Smooth muscle cell (in vitro differentiated cells): ENCODE measurements around the gene CA14. TPM values are rescaled to one million over a fixed set of nuclear protein-coding genes. Genes with fewer than 3 reads are reported as not detected.
A peak's percentile ranks its signal among the peaks of the same experiment; 100 is the strongest.

Source experiments
- DNase-seq: peaks from one replicate; lab custom pipeline; 2025; ENCODE audit not compliant: unreplicated experiment; lab: John Stamatoyannopoulos, UW
- H2AFZ ChIP-seq: fragments of 200-600 bp; sonication (generic); 2 replicates; pipeline ENCODE4 v1.6.0; 2016; ENCODE audit warnings: antibody characterized with exemption, low read depth, mild to moderate bottlenecking
- H3F3A ChIP-seq: fragments of 200-600 bp; sonication (generic); 2 replicates; pipeline ENCODE4 v1.6.0; 2017; ENCODE audit warnings: antibody characterized with exemption, low read depth
- H3K27ac ChIP-seq: fragments of 200-600 bp; sonication (generic); 2 replicates; pipeline ENCODE4 v1.5.1; 2016; ENCODE audit warnings: low read depth, mild to moderate bottlenecking
- H3K27me3 ChIP-seq: fragments of 200-600 bp; sonication (generic); 2 replicates; pipeline ENCODE4 v1.6.1; 2016; ENCODE audit warnings: low read depth, mild to moderate bottlenecking
- H3K36me3 ChIP-seq: fragments of 200-600 bp; sonication (generic); 2 replicates; pipeline ENCODE4 v1.5.1; 2016; ENCODE audit warnings: low read depth
- H3K4me1 ChIP-seq: fragments of 200-600 bp; sonication (generic); 2 replicates; pipeline ENCODE4 v1.5.1; 2016; ENCODE audit warnings: low read depth
- H3K4me2 ChIP-seq: fragments of 200-600 bp; sonication (generic); 2 replicates; pipeline ENCODE4 v1.6.0; 2016; ENCODE audit warnings: mild to moderate bottlenecking
- H3K4me3 ChIP-seq: fragments of 200-600 bp; sonication (generic); 2 replicates; pipeline ENCODE4 v1.5.1; 2016; ENCODE audit warnings: mild to moderate bottlenecking
- H3K79me2 ChIP-seq: fragments of 200-600 bp; sonication (generic); 2 replicates; pipeline ENCODE4 v1.6.0; 2016; ENCODE audit warnings: low read depth, mild to moderate bottlenecking
- H3K9ac ChIP-seq: fragments of 200-600 bp; sonication (generic); 2 replicates; pipeline ENCODE4 v1.6.0; 2016; ENCODE audit warnings: low read depth
- H3K9me3 ChIP-seq: fragments of 200-600 bp; sonication (generic); replicated peaks from 2 replicates; pipeline ENCODE4 v1.5.1; 2016; ENCODE audit warnings: low read depth
- H4K20me1 ChIP-seq: fragments of 200-600 bp; sonication (generic); 2 replicates; pipeline ENCODE4 v1.6.0; 2016; ENCODE audit warnings: low read depth
- WGBS: methylation state at CpG from one replicate; pipeline ENCODE4 v1.1.7; 2016; ENCODE audit warnings: low lambda C conversion rate; 5-methylcytosine and 5-hydroxymethylcytosine counted together
- polyA plus RNA-seq: library from polyadenylated mRNA; unstranded; fragments of >200 nt; fragmentation: Nextera tagmentation; extraction: Ambion mirVana; gene quantifications from 2 replicates; pipeline ENCODE4 v1.2.1, GENCODE V29; 2016
- total RNA-seq: library from RNA; depleted of rRNA; stranded (reverse); fragments of >200 nt; gene quantifications from 2 replicates; pipeline ENCODE4 v1.2.3, GENCODE V29; 2014
- TF ChIP-seq, protein P1 (sequence below): fragments of 200-600 bp; sonication (generic); IDR thresholded peaks from 2 replicates; pipeline ENCODE4 v1.5.1; 2017; ENCODE audit warnings: borderline replicate concordance, mild to moderate bottlenecking, antibody characterized with exemption; ENCODE audit not compliant: insufficient read depth, poor library complexity, severe bottlenecking

Gene CA14
- total and polyA plus RNA-seq, 2 experiments from 2014 or later = 0.59 TPM; not detected in 1

DNA sequence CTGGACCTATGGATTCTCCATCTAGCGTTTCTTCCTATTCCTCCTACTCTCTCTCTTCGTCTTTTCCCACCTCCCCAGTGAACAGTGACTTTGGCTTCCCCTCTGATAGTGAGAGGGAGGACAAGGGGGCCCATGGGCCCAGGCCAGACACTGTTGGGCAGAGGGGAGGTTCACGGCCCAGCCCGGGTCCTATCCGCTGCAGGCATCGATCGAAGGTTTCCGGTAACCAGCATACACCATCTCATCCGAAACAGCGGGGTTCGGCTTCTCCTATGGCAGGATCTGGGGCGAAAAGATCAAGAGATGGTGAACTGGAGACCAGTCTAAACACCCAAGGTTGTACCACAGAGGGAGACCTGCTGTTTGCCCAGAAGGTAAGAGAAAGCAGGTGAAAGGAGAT, 25.7 kb downstream of the CA14 start:
- Histone ChIP-seq H3K9ac (no peak overlapping the region), H3K4me1 (peaks cover 11% of the 10 kb centered on the region), H3K4me2 (peak overlapping the region; percentile 82), H3K27me3 (no peaks in the 10 kb centered on the region), H2AFZ (no peak overlapping the region), H3K9me3 (no peaks in the 10 kb centered on the region), H3K27ac (no peak overlapping the region), H4K20me1 (no peaks in the 10 kb centered on the region), H3K36me3 (no peaks in the 10 kb centered on the region), H3K79me2 (no peaks in the 10 kb centered on the region), H3K4me3 (peak overlapping the region; percentile 55), H3F3A (no peaks in the 10 kb centered on the region)
- TF ChIP-seq, protein P1, sequence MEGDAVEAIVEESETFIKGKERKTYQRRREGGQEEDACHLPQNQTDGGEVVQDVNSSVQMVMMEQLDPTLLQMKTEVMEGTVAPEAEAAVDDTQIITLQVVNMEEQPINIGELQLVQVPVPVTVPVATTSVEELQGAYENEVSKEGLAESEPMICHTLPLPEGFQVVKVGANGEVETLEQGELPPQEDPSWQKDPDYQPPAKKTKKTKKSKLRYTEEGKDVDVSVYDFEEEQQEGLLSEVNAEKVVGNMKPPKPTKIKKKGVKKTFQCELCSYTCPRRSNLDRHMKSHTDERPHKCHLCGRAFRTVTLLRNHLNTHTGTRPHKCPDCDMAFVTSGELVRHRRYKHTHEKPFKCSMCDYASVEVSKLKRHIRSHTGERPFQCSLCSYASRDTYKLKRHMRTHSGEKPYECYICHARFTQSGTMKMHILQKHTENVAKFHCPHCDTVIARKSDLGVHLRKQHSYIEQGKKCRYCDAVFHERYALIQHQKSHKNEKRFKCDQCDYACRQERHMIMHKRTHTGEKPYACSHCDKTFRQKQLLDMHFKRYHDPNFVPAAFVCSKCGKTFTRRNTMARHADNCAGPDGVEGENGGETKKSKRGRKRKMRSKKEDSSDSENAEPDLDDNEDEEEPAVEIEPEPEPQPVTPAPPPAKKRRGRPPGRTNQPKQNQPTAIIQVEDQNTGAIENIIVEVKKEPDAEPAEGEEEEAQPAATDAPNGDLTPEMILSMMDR = no peak
- DNase-seq = no peak
- WGBS = 89% methylated on average over 12 of the region's 12 CpGs

DNA sequence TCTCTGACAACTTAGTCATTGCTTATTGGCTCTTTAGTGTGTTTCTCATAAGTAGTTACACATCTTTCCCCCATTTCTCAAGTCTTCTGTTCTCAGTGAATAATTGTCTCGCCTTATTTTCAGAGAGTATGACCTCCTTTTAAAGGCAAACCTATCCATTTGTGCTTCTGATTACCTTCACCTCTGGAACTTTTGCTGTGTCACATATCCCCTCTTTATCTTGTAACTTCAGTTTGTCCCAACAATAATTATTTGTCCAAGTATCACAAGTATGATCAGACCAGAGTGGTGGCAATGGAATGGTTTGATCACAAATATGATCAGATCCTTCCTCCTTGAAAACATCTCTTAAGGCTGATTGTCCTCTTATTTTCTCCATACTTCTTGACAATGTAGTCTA, 30.8 kb downstream of the CA14 start:
- 83% methylated on average over 1 of the region's 1 CpG for whole genome bisulfite sequencing

DNA sequence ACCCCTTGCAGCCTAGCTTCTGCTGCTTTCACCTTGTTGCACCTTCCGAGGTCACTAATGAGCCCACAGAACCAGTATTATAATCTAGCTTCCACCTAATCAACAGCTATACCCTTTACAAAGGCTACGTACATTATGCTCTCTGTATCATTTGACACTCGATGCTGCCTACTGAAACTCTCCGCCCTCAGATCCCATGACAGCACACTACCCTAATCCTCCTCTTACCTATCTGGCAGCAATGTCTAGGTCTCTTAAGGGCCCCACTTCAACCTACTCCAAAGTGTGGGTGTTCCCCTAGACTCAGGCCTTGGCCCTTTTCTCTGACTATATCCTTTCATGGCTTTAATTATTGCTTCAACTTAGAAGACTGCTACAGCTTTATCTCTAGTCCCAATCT, 31.2 kb downstream of the CA14 start:
- Histone ChIP-seq H4K20me1 (no peaks in the 10 kb centered on the region), H3K27me3 (no peaks in the 10 kb centered on the region), H3K4me2 (no peak overlapping the region), H3K9me3 (no peaks in the 10 kb centered on the region), H3K9ac (no peak overlapping the region), H2AFZ (no peak overlapping the region), H3K36me3 (no peaks in the 10 kb centered on the region), H3F3A (no peaks in the 10 kb centered on the region), H3K4me3 (no peak overlapping the region), H3K4me1 (peaks cover 4% of the 10 kb centered on the region), H3K27ac (no peak overlapping the region), H3K79me2 (no peaks in the 10 kb centered on the region)
- TF ChIP-seq, protein P1 = no peak
- no peak for DNase-seq
- 95% methylated on average over 4 of the region's 4 CpGs for WGBS

More for the DNA sequence above, 30.8 kb downstream of the CA14 start:
- no peak overlapping the region for H3K4me3 ChIP-seq
- H4K20me1 ChIP-seq = no peaks in the 10 kb centered on the region
- no peaks in the 10 kb centered on the region for H3F3A ChIP-seq
- peaks cover 4% of the 10 kb centered on the region for H3K4me1 ChIP-seq
- no peak for DNase-seq
- no peak overlapping the region for H3K27ac ChIP-seq
- no peaks in the 10 kb centered on the region for H3K27me3 ChIP-seq
- no peak overlapping the region for H2AFZ ChIP-seq
- no peaks in the 10 kb centered on the region for H3K79me2 ChIP-seq
- H3K36me3 ChIP-seq = no peaks in the 10 kb centered on the region
- TF ChIP-seq, protein P1 = no peak
- no peak overlapping the region for H3K4me2 ChIP-seq
- no peaks in the 10 kb centered on the region for H3K9me3 ChIP-seq
- no peak overlapping the region for H3K9ac ChIP-seq
